ENCODE measurements around the gene BMPR1A.
"Not testable (repeated sequence)": the region's sequence is repeated elsewhere in the genome, so short reads cannot be mapped to it uniquely, and the experiment has no call there.

The BMPR1A gene

DNA sequence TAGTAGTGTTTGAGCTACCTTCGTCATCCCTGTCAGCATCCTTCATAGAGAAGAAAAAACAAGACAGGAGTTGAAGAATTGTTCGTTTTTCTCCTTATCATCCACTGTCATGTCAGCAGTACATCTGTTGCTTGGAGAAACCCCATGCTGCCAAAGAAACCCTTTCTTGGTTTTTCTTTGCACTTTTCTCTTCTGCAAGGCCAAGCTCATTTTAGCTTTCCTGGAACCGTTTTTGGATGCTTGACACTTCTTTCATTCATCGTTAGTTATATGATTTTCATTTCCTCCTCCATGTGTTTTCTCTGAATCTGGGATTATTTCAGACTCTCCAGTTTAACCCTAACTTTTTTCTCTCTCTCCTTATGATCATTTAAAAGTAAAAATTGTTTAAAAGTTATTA, 142.1 kb downstream of the BMPR1A start:
- no peak for DNase-seq

DNA sequence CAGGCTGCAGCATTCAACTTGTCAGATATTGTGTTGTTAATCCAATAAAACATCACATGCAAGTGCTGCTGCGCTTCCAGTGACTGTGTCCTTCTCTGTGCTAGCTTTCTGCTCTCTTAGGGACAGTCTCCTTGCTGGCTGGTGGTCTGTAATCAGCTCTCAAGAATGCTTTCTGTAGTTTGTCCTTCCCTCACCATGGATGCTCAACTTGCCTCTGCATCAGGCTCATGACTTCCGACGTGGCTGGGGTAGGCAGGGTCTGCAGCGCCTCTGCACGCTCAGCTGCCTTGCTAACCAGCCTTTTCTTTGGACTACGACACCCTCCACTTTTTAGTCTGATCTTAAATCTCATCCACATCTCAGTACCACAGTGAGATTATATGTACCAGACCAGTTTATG, 142.7 kb downstream of the BMPR1A start:
- DNase-seq = no peak

DNA sequence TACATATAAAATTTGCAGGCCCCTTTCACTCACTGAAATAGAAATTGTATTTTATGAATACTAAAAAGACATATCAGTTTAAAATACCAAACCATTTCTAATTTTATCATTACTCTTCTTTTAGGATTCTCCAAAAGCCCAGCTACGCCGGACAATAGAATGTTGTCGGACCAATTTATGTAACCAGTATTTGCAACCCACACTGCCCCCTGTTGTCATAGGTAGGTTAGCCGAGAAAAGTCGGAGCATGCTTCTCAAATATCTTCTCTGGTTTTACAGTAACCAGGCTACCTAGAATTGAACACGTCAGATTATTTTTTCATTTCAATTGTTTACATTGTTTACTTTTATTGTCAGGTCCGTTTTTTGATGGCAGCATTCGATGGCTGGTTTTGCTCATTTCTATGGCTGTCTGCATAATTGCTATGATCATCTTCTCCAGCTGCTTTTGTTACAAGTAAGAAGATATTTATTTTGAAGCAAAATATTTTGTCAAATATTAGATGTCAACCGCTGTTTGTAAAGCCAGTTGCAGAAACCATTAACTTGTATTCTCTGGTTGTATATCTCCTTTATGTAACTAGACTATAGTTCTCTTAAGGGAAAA, 143.4 kb downstream of the BMPR1A start:
- DNase-seq = peak; percentile 18

DNA sequence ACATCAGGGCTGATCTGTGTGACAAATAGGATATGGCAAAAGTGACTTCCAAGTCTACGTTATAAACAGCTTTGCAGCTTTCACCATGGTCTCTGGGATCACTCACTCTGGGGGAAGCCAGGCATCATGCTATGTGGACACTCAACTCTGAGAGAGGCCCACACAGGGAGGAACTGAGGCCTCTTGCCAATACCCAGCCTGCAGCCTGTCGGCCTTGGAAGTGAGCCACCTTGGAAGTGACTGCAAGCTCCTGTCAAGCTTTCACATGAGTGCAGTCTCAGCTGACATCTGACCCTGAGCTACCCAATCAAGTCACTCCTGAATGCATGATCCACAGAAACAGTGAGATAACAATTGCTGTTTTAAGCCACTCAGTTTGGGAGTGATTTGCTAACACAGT, 144.5 kb downstream of the BMPR1A start:
- DNase-seq = no peak

DNA sequence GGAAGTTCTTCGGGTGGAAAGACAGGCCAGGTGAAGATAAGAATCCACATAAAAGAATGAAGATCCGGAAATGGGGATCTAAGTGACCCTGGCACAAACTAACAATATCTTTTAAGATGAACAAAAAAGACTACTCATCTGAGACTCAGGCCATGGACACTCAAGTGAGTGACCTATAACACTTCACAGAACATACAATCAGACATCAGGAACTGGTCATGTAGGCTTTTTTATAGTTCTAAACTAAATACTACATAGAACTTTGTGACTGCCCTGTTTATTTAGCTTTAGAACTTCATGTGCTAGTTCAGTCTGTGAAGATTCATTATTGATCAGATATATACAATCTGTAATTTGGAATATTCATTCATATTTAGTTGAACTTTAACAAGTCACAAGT, 148.2 kb downstream of the BMPR1A start:
- DNase-seq = no peak

DNA sequence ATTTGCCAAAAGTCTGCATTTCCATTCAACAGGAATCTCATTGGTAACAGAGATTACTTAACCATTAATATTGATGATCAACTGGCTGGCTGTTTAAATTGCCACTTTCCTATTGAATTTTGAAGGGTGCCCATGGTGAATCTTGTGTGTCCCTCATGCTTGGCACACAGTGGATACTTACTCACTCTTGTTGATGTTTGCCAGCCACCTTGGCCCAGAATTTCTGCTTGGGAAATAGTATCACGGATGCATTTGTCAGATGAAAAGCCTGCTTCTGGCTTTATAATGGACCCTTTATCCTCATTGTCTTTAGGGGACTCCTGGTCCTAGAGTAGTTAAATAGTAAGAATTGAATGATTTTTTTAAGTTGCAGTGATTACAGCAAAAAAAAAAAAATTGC, 149.0 kb downstream of the BMPR1A start:
- no peak for DNase-seq

DNA sequence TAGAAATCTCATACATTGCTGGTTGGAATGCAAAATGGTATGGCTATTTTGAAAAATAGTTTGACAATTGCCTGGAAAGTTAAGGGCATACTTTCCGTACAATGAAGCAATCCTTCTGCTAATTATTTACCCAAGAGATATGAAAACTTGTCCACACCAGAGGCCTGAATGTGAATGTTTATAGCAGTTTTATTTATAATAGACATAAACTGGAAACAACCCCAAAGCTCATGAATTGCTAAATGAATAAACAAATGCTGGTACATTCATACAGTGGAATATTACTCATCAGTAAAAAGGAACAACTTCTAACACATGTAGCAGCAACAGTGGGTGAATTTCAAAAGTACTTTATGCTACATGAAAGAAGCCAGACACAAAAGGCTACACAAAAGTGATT, 158.3 kb downstream of the BMPR1A start:
- DNase-seq = no peak

DNA sequence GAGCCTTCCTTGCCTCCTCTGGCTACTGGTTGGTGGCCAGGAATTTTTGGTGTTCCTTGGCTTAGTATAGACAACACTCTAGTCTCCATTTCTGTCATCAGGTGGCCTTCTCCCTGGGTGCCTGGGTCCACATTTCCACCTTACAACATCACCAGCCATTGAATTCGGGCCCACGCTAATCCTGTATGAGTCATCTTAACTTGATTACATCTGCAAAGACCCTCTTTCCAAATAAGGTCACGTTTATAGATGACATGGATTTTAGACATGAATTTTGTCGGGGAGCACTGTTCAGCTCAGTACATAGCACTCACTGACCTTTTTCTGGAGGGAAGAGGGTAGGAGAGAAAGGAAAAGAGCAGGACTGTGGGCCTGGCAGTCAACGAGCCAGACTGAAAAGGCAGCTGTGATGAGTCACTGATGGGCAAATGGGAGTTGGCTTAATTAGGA, 161.6 kb downstream of the BMPR1A start:
- no peak for DNase-seq

DNA sequence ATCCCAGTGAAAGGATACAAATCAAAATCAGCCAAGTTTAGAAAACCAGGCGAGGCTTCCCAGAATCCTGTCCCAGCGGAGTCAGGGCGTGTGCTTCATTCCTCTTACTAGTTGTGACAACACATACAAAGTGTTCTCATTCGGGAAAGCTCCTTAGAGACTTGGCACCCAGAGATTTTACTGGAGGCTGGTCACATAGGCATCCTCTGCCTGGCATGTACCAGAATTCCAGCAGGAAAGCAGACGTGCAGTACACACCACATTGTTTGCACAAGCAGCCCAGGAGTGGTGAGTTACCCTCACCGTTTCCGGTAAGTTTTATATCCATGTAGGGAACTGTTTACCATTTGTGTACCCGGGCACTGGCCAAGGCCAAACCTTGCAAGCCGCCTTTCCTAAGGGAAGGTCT, 166.1 kb downstream of the BMPR1A start:
- no peak for DNase-seq

DNA sequence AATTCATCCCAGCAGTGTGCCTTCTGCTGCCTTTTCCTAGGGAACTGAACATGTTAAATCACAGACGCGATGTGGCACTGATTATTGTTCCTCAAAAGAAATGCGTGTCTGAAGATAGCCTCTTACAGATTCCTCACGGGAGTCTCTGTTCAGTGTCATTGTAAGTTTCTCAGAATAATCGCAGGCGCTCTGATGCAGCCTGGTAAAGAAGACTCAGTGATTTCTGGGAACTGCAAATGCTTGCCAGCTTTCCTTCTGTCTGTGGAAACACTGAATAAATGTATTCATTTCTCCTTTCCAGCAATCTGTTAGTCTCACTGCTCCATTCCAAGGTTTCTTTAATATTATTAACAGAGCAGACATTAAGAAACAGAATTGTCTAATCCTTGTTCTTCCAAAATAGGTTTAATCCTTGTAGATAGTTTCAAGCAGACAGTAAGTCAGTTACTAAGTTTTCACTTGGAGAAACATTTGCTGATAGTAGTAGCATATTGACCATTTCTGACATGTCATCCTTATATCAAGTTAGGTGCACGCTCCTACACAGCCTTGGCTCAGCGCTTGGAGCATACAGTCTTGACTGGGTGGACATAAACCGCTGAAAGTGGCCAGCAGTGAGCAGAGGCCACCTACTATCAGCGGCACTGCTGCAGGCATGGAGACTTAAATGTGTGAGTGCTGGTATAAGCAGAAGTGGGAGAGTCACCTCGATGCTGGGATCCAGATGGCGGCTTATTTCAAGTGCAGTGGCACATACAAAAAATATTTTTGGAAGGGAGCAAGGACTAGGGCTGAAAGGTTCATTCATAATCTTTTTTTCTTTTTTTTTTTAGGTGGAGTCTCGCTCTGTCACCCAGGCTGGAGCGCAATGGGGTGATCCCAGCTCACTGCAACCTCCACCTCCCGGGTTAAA, 173.3 kb downstream of the BMPR1A start:
- DNase-seq = no peak

DNA sequence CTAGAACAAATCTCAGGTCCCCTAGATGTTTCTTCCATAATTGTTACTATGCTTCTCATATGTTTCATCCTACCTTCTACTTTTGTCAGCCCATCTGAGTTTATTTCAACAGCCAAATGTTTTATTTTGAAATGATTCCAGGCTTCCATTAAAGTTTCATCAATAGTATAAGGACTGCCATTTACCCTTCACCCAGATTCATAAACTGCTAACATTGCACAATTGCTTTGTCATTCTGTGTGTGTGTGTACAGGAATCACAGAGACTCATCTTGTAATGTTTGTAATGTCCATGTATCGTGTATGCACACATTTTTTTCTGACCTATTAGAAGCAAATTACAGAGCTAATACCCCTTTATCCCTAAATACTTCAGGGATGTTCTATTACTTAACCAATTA, 175.5 kb downstream of the BMPR1A start:
- DNase-seq = no peak

DNA sequence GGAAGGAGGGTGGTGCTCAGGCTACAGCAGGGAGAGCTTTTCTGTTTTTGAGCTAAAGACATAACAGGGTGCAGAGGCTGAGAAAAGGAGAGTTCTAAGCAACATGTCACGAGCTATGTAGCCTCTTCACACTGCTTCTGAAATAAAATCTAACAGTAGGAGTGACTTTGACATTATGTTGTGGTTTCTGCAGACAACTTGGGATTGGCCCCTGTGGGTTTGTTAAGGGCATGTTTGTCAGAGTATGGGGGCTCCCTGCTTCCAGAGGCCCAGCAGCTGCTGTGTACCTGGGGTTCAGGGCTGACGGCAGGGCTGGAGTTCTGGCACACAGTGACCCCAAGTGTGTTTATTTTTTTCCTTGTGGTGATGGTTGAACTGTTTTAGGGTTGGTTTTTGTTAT, 176.3 kb downstream of the BMPR1A start:
- no peak for DNase-seq

DNA sequence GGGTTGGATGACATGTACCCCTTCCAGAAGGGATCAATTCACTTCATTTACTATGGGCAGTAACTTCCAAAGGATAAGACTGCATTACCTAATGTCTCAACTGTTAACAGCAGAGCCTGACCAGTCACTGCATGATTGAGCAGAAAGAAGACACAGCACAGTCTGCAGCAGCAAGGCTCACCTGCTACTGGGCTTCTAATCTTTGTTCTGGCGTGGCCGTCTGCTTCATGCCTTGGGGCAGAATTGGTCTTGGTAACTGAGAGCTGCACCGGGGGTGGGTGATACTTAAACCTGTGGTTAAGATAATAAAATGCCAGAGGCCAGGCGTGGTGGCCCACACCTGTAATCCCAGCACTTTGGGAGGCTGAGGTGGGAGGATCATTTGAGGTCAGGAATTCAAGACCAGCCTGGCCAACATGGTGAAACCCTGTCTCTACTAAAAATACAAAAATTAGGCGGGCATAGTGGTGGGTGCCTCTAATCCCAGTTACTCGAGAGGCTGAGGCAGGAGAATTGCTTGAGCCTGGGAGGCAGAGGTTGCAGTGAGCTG, 177.8 kb downstream of the BMPR1A start:
- not testable (repeated sequence) for DNase-seq

DNA sequence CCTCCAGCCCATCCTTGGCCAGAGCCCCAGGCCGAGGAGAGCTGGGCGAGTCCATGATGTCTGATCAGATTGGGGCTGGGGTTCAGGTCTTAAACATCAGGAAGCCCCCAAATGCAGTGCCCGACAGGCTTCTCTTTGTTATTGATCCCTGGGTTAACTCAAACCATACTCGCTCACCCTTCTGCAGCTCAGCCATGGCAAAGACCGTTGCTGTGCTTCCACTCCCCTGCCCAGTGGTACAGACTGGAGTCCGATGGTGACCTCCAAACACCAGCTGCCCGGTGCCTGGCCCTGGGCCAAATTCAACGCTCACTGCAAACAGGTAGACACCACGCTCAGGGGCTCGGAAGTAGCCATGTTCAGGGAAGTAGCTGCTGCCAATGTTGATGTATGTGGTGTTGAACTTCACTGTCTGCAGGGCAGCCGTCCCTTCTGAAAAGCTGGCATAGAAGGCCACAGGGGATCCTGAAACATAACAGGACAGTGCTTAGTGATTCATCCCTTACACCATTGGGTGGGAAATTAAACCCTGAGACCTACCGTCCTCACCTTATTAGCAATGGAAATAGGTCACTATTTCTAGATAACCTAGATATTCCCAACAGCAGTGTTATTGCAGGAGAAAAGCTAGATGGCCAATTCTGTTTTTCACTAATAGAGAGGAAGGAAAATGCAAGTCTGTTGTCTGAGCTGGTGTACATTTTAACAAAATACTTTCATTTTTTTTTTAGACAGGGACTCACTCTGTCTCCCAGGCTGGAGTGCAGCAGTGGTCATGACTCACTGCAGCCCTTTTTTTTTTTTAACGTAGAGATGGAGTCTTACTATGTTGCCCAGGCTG, 180.5 kb downstream of the BMPR1A start:
- DNase-seq = no peak

DNA sequence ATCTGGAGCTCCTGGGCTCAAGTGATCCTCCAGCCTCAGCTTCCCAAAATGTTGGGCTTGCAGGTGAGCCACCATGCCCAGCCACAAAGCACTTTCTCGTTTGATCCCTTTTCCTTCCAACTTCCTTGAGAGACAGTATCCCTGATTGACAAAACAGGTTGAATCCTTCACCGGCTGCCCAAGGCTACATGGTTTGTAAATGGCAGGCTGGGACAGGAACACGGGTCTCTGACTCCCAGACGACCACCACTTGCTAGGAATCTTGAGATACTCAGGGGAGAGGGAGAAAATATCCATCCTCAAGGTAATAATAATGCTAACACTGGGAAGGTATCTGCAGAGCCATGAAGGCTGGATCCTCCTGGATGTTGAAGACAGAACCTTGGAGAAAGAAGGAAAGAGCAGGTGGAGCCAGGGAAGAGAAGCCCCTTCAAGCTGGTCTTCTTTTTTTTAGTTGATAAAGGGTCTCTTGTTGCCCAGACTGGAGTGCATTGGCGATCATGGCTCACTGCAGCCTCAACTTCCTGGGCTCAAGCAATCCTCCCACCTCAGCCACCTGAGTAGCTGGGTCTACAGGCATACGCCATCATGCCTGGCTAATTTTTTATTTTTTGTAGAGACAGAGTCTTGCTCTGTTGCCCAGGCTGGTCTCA, 181.2 kb downstream of the BMPR1A start:
- no peak for DNase-seq

DNA sequence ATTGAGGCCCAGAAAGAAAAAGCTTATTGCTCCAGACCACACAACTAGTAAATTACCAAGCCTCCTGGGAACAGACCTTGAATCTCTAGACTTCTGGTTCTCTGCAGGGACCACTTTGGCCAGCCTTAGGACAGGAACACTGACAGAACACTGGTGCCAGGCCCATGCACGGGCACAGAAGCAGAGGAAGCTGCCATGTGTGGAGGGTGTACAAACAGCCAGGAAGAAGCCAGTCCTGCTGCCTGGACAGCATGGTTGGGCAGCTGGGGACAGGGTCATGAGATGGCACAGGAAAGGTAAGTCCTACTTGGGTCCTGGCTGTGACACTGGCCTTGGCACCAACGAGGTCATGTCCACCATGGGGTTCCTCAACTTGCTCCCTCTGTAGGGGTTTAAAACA, 181.8 kb downstream of the BMPR1A start:
- DNase-seq = no peak

DNA sequence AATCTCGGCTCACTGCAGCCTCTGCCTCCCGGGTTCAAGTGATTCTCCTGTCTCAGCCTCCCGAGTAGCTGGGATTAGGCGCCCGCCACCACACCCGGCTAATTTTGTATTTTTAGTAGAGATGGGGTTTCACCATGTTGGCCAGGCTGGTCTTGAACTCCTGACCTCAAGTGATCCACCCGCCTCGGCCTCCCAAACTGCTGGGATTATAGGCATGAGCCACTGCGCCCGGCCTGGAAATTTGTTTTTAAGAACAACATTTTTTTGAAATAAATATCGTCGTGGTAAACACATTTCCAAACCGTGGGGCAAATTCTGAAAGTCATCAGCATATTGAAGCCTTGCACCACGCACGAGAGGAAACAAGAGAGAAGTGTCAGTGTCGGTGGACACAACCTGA, 183.7 kb downstream of the BMPR1A start:
- not testable (repeated sequence) for DNase-seq

DNA sequence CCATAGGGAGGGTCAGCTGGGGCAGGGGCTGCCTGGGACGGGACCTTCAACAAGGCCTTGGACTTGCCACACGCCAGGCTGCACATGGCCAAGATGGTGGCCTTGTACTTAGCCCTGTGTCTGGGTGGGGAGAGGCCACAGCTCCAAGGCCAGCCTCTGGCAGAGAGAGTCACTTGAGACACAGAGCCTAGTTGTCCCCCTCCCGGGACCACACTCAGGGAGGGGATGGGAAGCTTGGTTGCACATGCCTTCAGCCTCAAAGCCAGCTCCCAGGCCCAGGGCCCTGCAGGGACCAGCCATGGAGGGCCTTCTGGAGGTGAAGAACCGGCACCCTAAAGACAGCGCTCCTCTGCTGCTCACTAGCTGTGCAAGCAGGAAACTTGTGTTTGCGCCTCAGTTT, 184.3 kb downstream of the BMPR1A start:
- DNase-seq = no peak

DNA sequence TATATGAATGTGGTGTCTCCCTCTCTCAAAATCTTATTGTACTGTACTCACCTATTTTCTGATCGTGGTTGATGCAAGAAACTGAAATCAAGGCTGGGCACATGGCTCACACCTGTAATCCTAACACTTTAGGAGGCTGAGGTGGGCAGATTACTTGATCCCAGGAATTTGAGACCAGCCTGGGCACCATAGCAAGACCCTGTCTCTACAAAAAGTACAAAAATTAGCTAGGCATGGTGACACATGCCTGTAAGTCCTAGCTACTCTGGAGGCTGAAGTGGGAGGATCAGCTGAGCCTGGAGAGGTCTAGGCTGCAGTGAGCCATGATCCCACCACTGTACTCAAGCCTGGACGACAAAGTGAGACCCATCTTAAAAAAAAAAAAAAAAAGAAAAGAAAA, 185.0 kb downstream of the BMPR1A start:
- no peak for DNase-seq

DNA sequence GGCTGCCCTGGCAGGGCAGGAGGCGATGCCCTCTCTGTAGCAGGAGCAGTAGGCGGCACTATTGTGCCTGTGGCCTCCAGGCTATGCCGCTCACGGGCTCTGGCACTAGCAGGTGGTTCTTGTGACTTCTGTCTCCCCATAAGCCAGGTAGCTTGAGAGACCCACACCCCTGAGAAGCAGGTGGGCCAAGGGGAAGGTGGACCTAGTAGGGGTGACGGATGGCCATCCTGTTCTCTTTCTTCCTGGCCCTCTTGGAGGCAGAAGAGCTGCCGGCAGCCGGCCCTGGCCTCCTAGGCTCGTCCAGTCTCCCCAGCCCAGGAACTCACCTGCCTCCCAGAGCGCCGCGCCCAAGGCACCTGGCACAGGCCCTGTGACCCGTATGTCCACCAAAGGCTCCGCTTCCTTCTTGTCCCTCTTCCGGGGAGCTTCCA, 185.6 kb downstream of the BMPR1A start:
- DNase-seq = no peak

DNA sequence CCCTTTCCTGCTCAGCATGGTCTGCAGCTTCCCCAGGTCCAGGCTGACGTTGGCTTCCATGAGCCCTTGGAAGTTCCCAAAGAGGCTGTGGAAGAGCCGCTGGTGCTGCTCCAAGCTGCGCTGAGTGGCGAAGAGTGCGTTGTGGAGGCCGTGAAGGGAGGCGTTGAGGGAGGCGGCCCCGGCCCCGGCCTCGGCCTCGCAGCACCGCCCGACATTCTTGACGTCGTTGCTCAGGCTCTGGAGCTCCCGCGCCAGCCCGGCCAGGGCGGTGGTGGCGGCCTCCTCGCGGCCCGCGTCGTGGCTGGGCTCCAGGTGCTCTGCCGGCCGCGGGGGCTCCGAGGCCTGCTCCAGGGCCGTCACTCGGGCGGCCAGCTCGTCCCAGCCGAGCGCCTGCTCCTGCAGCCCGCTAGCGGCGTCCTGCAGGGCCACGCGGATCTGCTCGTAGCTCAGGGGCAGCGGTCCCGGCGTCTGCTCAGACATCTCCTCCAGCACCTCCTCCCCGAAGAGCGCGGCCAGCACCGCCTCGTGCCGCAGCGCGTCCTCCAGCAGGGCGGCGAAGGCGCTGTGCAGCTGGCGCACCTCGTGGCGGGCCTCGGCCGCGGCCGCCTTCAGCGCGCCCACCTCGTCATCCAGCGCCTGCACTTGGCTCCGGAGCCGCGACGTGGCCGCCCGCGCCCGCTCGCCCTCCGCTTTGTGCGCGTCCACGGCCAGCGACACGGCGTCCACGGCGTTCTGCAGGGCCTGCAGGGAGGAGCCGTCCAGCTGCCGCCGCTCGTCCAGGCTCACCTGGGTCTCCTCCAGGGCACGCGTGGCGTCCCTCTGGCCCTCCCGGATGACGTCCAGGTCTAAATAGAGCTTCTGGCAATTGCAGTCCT, 186.3 kb downstream of the BMPR1A start:
- DNase-seq = no peak
